IMR-90 (cell line): ENCODE results near the gene MIER2. TPM values are rescaled to one million over a fixed set of nuclear protein-coding genes. Genes with fewer than 3 reads are reported as not detected.

Experiments used
- ATAC-seq: fragments of 200-7000 bp; cut with Tn5 transposase; 2 replicates; pipeline ENCODE4 v1.9.1; 2020; ENCODE audit warnings: low read depth, mild to moderate bottlenecking, moderate library complexity
- BruUV-seq: library from RNA; stranded (reverse); fragments of 400-500 nt; replicated peaks from 2 replicates; lab custom pipeline; 2021; lab: Mats Ljungman, UMichigan
- CTCF ChIA-PET: fragments of 300-600 bp; formaldehyde crosslinking; extraction: SDS; loops from one replicate; lab custom pipeline; 2021; ENCODE audit warnings: antibody characterized with exemption; lab: Yijun Ruan, JAX
- POLR2A ChIA-PET: fragments of 300-600 bp; sonication (Branson Sonifier 250); formaldehyde crosslinking; loops from one replicate; lab custom pipeline; 2022; ENCODE audit warnings: antibody characterized with exemption; ENCODE audit not compliant: unreplicated experiment; lab: Charles Lee
- DNase-seq: peaks from one replicate; pipeline ENCODE4 v3.0.0; 2013
- H2AFZ ChIP-seq: replicated peaks from 2 replicates; pipeline ENCODE3; 2013; ENCODE audit warnings: low read length, mild to moderate bottlenecking; ENCODE audit not compliant: poor library complexity
- H2AK5ac ChIP-seq: 2 replicates; pipeline ENCODE4 v1.6.1; 2013; ENCODE audit warnings: low read depth, low read length, inconsistent platforms
- H2AK9ac ChIP-seq: replicated peaks from 2 replicates; pipeline ENCODE3; 2013; ENCODE audit warnings: mild to moderate bottlenecking, low read depth, low read length, moderate library complexity; ENCODE audit not compliant: poor library complexity
- H2BK120ac ChIP-seq: 2 replicates; pipeline ENCODE4 v1.6.1; 2013; ENCODE audit warnings: low read depth, low read length, inconsistent platforms
- H2BK15ac ChIP-seq: 3 replicates; pipeline ENCODE4 v1.6.1; 2013; ENCODE audit warnings: low read depth, low read length, inconsistent platforms
- H2BK20ac ChIP-seq: 2 replicates; pipeline ENCODE4 v1.6.1; 2013; ENCODE audit warnings: low read depth, mild to moderate bottlenecking, inconsistent platforms, low read length, moderate library complexity
- H2BK5ac ChIP-seq: 2 replicates; pipeline ENCODE4 v1.6.1; 2013; ENCODE audit warnings: mild to moderate bottlenecking, low read depth, low read length, inconsistent platforms; ENCODE audit not compliant: poor library complexity, severe bottlenecking
- H3K14ac ChIP-seq: replicated peaks from 2 replicates; pipeline ENCODE4 v1.6.1; 2013; ENCODE audit warnings: low read depth, low read length, inconsistent platforms
- H3K18ac ChIP-seq: 2 replicates; pipeline ENCODE4 v1.6.1; 2013; ENCODE audit warnings: low read depth, low read length, control low read depth
- H3K23ac ChIP-seq: 2 replicates; pipeline ENCODE4 v1.6.1; 2013; ENCODE audit warnings: low read depth, low read length, inconsistent platforms
- H3K27ac ChIP-seq: 2 replicates; pipeline ENCODE4 v1.5.1; 2013; ENCODE audit warnings: mild to moderate bottlenecking, control low read depth, low read length; ENCODE audit not compliant: insufficient read depth
- H3K27me3 ChIP-seq: 2 replicates; pipeline ENCODE4 v1.6.1; 2013; ENCODE audit warnings: low read length; ENCODE audit not compliant: control insufficient read depth, insufficient read depth
- H3K36me3 ChIP-seq: 2 replicates; pipeline ENCODE4 v1.6.1; 2013; ENCODE audit warnings: low read length, mixed read lengths; ENCODE audit not compliant: control insufficient read depth, insufficient read depth
- H3K4ac ChIP-seq: 2 replicates; pipeline ENCODE4 v1.6.1; 2013; ENCODE audit warnings: low read depth, low read length, inconsistent platforms
- H3K4me1 ChIP-seq: 2 replicates; pipeline ENCODE4 v1.6.1; 2013; ENCODE audit warnings: low read length, mixed read lengths; ENCODE audit not compliant: control insufficient read depth, insufficient read depth
- H3K4me2 ChIP-seq: 2 replicates; pipeline ENCODE4 v1.6.1; 2013; ENCODE audit warnings: low read depth, mild to moderate bottlenecking, control low read depth, low read length, moderate library complexity
- H3K4me3 ChIP-seq: 2 replicates; pipeline ENCODE4 v1.5.1; 2013; ENCODE audit warnings: low read depth, mild to moderate bottlenecking, control low read depth, low read length, moderate library complexity; ENCODE audit not compliant: insufficient read depth
- H3K56ac ChIP-seq: 2 replicates; pipeline ENCODE4 v1.6.1; 2013; ENCODE audit warnings: low read length, inconsistent platforms; ENCODE audit not compliant: insufficient read depth; ENCODE audit errors: extremely low read depth
- H3K79me1 ChIP-seq, 2 experiments: 2 replicates each; pipeline ENCODE4 v1.6.1; 2013; ENCODE audit warnings: low read length in 2 of 2, inconsistent platforms in 1 of 2, low read depth in 1 of 2
- H3K9ac ChIP-seq: 2 replicates; pipeline ENCODE4 v1.6.1; 2013; ENCODE audit warnings: low read depth, low read length, control low read depth
- H3K9me1 ChIP-seq: 2 replicates; pipeline ENCODE4 v1.6.1; 2013; ENCODE audit warnings: low read length, inconsistent platforms; ENCODE audit not compliant: insufficient read depth
- H3K9me3 ChIP-seq: 2 replicates; pipeline ENCODE4 v1.6.1; 2013; ENCODE audit warnings: low read length; ENCODE audit not compliant: control insufficient read depth, insufficient read depth
- H4K20me1 ChIP-seq: 2 replicates; pipeline ENCODE4 v1.6.1; 2013; ENCODE audit warnings: low read length, inconsistent platforms; ENCODE audit not compliant: insufficient read depth
- H4K5ac ChIP-seq: 2 replicates; pipeline ENCODE4 v1.6.1; 2013; ENCODE audit warnings: mild to moderate bottlenecking, low read depth, low read length, control low read depth
- H4K8ac ChIP-seq, 2 experiments: 2 replicates each; pipeline ENCODE4 v1.6.1; 2013; ENCODE audit warnings: low read depth in 2 of 2, low read length in 2 of 2, control low read depth in 1 of 2, inconsistent platforms in 1 of 2
- H4K91ac ChIP-seq: 2 replicates; pipeline ENCODE4 v1.6.1; 2013; ENCODE audit warnings: low read depth, low read length, inconsistent platforms; ENCODE audit not compliant: insufficient read depth
- CHD1 ChIP-seq: IDR thresholded peaks from 2 replicates; pipeline ENCODE4 v1.6.1; 2012; ENCODE audit warnings: low read depth, low read length, improper control_type of control experiment
- ELK1 ChIP-seq: fragments of 150-350 bp; IDR thresholded peaks from 2 replicates; pipeline ENCODE4 v1.6.1; 2016; ENCODE audit warnings: low read depth, mild to moderate bottlenecking, low read length, moderate library complexity, borderline replicate concordance
- FOS ChIP-seq: fragments of 150-350 bp; IDR thresholded peaks from 2 replicates; pipeline ENCODE4 v1.6.1; 2016; ENCODE audit warnings: low read depth, low read length
- MXI1 ChIP-seq: IDR thresholded peaks from 2 replicates; pipeline ENCODE4 v1.6.1; 2012; ENCODE audit warnings: low read depth, mild to moderate bottlenecking, low read length, moderate library complexity, borderline replicate concordance
- NFE2L2 ChIP-seq: fragments of 150-350 bp; IDR thresholded peaks from 2 replicates; pipeline ENCODE4 v1.6.1; 2016; ENCODE audit warnings: low read depth, mild to moderate bottlenecking, low read length
- RCOR1 ChIP-seq: IDR thresholded peaks from 2 replicates; pipeline ENCODE4 v1.6.1; 2012; ENCODE audit warnings: mild to moderate bottlenecking, low read length, improper control_type of control experiment; ENCODE audit not compliant: insufficient replicate concordance
- RFX5 ChIP-seq: IDR thresholded peaks from 2 replicates; pipeline ENCODE4 v1.8.0; 2012; ENCODE audit warnings: low read depth, mild to moderate bottlenecking, low read length, moderate library complexity
- WGBS, 2 experiments: methylation state at CpG; one replicate each; pipeline versions ENCODE4 v1.1.5 to v1.1.7; 2013; ENCODE audit warnings: missing lambda C conversion rate in 2 of 2; ENCODE audit not compliant: insufficient read length in 1 of 2; ENCODE audit errors: extremely low coverage in 2 of 2; 5-methylcytosine and 5-hydroxymethylcytosine counted together
- dilution Hi-C: fragments of 300-500 bp; cut with HindIII; formaldehyde crosslinking; loops from one replicate; pipeline ENCODE4 v1.14.3; 2018; ENCODE audit warnings: low sequenced_read_pairs; ENCODE audit not compliant: unreplicated experiment
- in situ Hi-C: fragments of 300-500 bp; cut with MboI; formaldehyde crosslinking; loops from 3 replicates; pipeline ENCODE4 v1.14.3; 2019; ENCODE audit warnings: low sequenced_read_pairs, inconsistent platforms, mixed read lengths
- intact Hi-C: fragments of 100-400 bp; cut with micrococcal nuclease; formaldehyde crosslinking; loops from 2 replicates; pipeline ENCODE4 v1.10.0; 2022
- polyA plus RNA-seq, 3 experiments: library from polyadenylated mRNA; depleted of rRNA; stranded (reverse); fragments of >200 nt; gene quantifications; 2 replicates each; pipeline ENCODE4 v1.2.3, GENCODE V29; 2012; ENCODE audit warnings: low replicate concordance in 1 of 3
- total RNA-seq: library from RNA; depleted of rRNA; stranded (reverse); fragments of >200 nt; gene quantifications from 2 replicates; pipeline ENCODE4 v1.2.3, GENCODE V29; 2012

MIER2 gene
- total and polyA plus RNA-seq, 2 of the 4 experiments (the other 2 are of a cell fraction) = 28.0 to 28.4 TPM

- no peak overlapping the region for H3K4ac ChIP-seq
- H2BK5ac ChIP-seq = no peak overlapping the region
- no peak overlapping the region for H3K9ac ChIP-seq
- in situ Hi-C loops = no loop called here
- H2AFZ ChIP-seq = no peak overlapping the region
- intact Hi-C loops = no loop called here
- no peak overlapping the region for H3K56ac ChIP-seq
- no peak overlapping the region for H3K23ac ChIP-seq
- no peak overlapping the region for H3K4me2 ChIP-seq
- no peaks in the 10 kb centered on the region for H3K4me1 ChIP-seq
- dilution Hi-C loops = no loop called here
- no peaks in the 10 kb centered on the region for H3K27me3 ChIP-seq
- no peak overlapping the region for H4K91ac ChIP-seq
- 96% methylated on average over 4 of the region's 8 CpGs; no CpG with 5 or more reads in 1 of the 2 experiments for WGBS, 2 experiments
- H2BK15ac ChIP-seq = no peak overlapping the region
- DNase-seq (no peak), ATAC-seq (no peak)
- no TSS peak for BruUV-seq
- ChIA-PET CTCF (no interaction called here), POLR2A (no interaction called here)
- no peak overlapping the region for H2AK9ac ChIP-seq
- no peak overlapping the region for H3K18ac ChIP-seq
- no peak overlapping the region for H4K8ac ChIP-seq
- no peak overlapping the region for H3K4me3 ChIP-seq
- H2BK20ac ChIP-seq = no peak overlapping the region
- peaks cover 15% of the 10 kb centered on the region for H3K9me1 ChIP-seq
- no peak overlapping the region for H3K27ac ChIP-seq
- H4K20me1 ChIP-seq = peaks cover 49% of the 10 kb centered on the region
- H3K14ac ChIP-seq = no peak overlapping the region
- H2AK5ac ChIP-seq = no peak overlapping the region
- peaks cover 85% of the 10 kb centered on the region for H3K36me3 ChIP-seq
- H2BK120ac ChIP-seq = no peak overlapping the region
- H3K9me3 ChIP-seq = peaks cover 19% of the 10 kb centered on the region
- H4K5ac ChIP-seq = no peak overlapping the region
- no peak for TF ChIP-seq FOS
- no peak for TF ChIP-seq NFE2L2
- no peak for TF ChIP-seq RCOR1
- no peak for TF ChIP-seq MXI1
- no peak for TF ChIP-seq CHD1
- no peak for TF ChIP-seq RFX5
- no peak for TF ChIP-seq ELK1
- H3K79me1 ChIP-seq = peaks cover 31 to 73% of the 10 kb centered on the region in 2 experiments
Measured at GRCh38 chr19:324716-325115, 19.9 kb downstream of the MIER2 start.
